MG63 (cell line): ENCODE data around the gene FSHB. TPM values are rescaled to one million over a fixed set of nuclear protein-coding genes. Genes with fewer than 3 reads are reported as not detected.
A peak's percentile ranks its signal among the peaks of the same experiment; 100 is the strongest.
"Not testable (repeated sequence)": the region's sequence is repeated elsewhere in the genome, so short reads cannot be mapped to it uniquely, and the experiment has no call there.

Experiments used
- DNase-seq: peaks from one replicate; pipeline ENCODE4 v3.0.0-alpha.2; 2020
- H3K27me3 ChIP-seq: fragments of 250-450 bp; sonication (Bioruptor Pico); 2 replicates; pipeline ENCODE4 v1.5.1; 2020; ENCODE audit warnings: mild to moderate bottlenecking, moderate library complexity
- H3K36me3 ChIP-seq: fragments of 250-450 bp; sonication (Bioruptor Pico); 2 replicates; pipeline ENCODE4 v1.5.1; 2020; ENCODE audit warnings: mild to moderate bottlenecking, moderate library complexity
- H3K4me3 ChIP-seq: fragments of 250-450 bp; sonication (Bioruptor Pico); 2 replicates; pipeline ENCODE4 v1.5.1; 2020; ENCODE audit warnings: mild to moderate bottlenecking, moderate library complexity
- H3K9me3 ChIP-seq: fragments of 250-450 bp; sonication (Bioruptor Pico); 2 replicates; pipeline ENCODE4 v1.5.1; 2020; ENCODE audit warnings: mild to moderate bottlenecking, moderate library complexity
- total RNA-seq: library from RNA; depleted of rRNA; stranded (reverse); fragments of >200 nt; shearing (Covaris generic); gene quantifications from 2 replicates; pipeline ENCODE4 v1.2.3, GENCODE V29; 2014; ENCODE audit warnings: low replicate concordance; rRNA removed

The FSHB gene
- not detected in 2 replicates for total RNA-seq

- H3K36me3 ChIP-seq, result no peaks in the 10 kb centered on the region
- no peaks in the 10 kb centered on the region for H3K27me3 ChIP-seq
- no peak within 1 kb of the TSS for H3K4me3 ChIP-seq
- DNase-seq, result no peak
- H3K9me3 ChIP-seq, result no peaks in the 10 kb centered on the region
These were observed at the start of gene FSHB for GRCh38 chr11:30230714-30231113. TSS of gene FSHB (plus strand) at chr11:30231014. CDS start at chr11:30231903, 889 bp downstream.

- no peaks in the 10 kb centered on the region for H3K9me3 ChIP-seq
- DNase-seq, result no peak
- H3K4me3 ChIP-seq, result no peak overlapping the region
- H3K36me3 ChIP-seq, result no peaks in the 10 kb centered on the region
- no peaks in the 10 kb centered on the region for H3K27me3 ChIP-seq
These were observed 44.1 kb upstream of the FSHB start for GRCh38 chr11:30186748-30187147.

- Histone ChIP-seq H3K4me3 (no peak overlapping the region), H3K36me3 (no peaks in the 10 kb centered on the region), H3K27me3 (no peaks in the 10 kb centered on the region), H3K9me3 (no peaks in the 10 kb centered on the region)
- DNase-seq, result no peak
These were observed 38.2 kb upstream of the FSHB start for GRCh38 chr11:30192620-30193019.

- DNase-seq, result peak; percentile 15
- Histone ChIP-seq H3K9me3 (no peaks in the 10 kb centered on the region), H3K27me3 (no peaks in the 10 kb centered on the region), H3K4me3 (no peak overlapping the region), H3K36me3 (no peaks in the 10 kb centered on the region)
These were observed 34.2 kb upstream of the FSHB start for GRCh38 chr11:30196400-30197206.

GRCh38 chr11:30197869-30198268 is 32.9 kb upstream of the FSHB start:
- Histone ChIP-seq H3K4me3 (no peak overlapping the region), H3K27me3 (no peaks in the 10 kb centered on the region), H3K36me3 (no peaks in the 10 kb centered on the region), H3K9me3 (no peaks in the 10 kb centered on the region)
- DNase-seq, result no peak

GRCh38 chr11:30202989-30203388 is 27.8 kb upstream of the FSHB start:
- DNase-seq, H3K36me3 ChIP-seq, H3K4me3 ChIP-seq, H3K27me3 ChIP-seq, H3K9me3 ChIP-seq: not testable (repeated sequence)

- H3K36me3 ChIP-seq, result no peaks in the 10 kb centered on the region
- no peak for DNase-seq
- no peak overlapping the region for H3K4me3 ChIP-seq
- H3K9me3 ChIP-seq, result no peaks in the 10 kb centered on the region
- no peaks in the 10 kb centered on the region for H3K27me3 ChIP-seq
These were observed 27.0 kb upstream of the FSHB start for GRCh38 chr11:30203850-30204249.

- no peaks in the 10 kb centered on the region for H3K36me3 ChIP-seq
- no peaks in the 10 kb centered on the region for H3K27me3 ChIP-seq
These were observed 24.4 kb upstream of the FSHB start for GRCh38 chr11:30206249-30206996.

GRCh38 chr11:30210357-30210756 is 20.5 kb upstream of the FSHB start:
- Histone ChIP-seq H3K9me3 (no peaks in the 10 kb centered on the region), H3K36me3 (no peaks in the 10 kb centered on the region), H3K4me3 (no peak overlapping the region), H3K27me3 (no peaks in the 10 kb centered on the region)
- DNase-seq, result no peak

More at GRCh38 chr11:30206249-30206996, 24.4 kb upstream of the FSHB start:
- H3K9me3 ChIP-seq, result no peaks in the 10 kb centered on the region
- no peak for DNase-seq
- no peak overlapping the region for H3K4me3 ChIP-seq

- no peaks in the 10 kb centered on the region for H3K36me3 ChIP-seq
- H3K4me3 ChIP-seq, result no peak overlapping the region
- DNase-seq, result no peak
- H3K9me3 ChIP-seq, result no peaks in the 10 kb centered on the region
- no peaks in the 10 kb centered on the region for H3K27me3 ChIP-seq
These were observed 14.3 kb upstream of the FSHB start for GRCh38 chr11:30216534-30216933.

GRCh38 chr11:30218278-30218677 is 12.5 kb upstream of the FSHB start:
- no peaks in the 10 kb centered on the region for H3K27me3 ChIP-seq
- H3K36me3 ChIP-seq, result no peaks in the 10 kb centered on the region
- H3K9me3 ChIP-seq, result no peaks in the 10 kb centered on the region
- no peak overlapping the region for H3K4me3 ChIP-seq
- no peak for DNase-seq

- Histone ChIP-seq H3K9me3 (no peaks in the 10 kb centered on the region), H3K4me3 (no peak overlapping the region), H3K36me3 (no peaks in the 10 kb centered on the region), H3K27me3 (no peaks in the 10 kb centered on the region)
- no peak for DNase-seq
These were observed 5.2 kb upstream of the FSHB start for GRCh38 chr11:30225642-30226041.

- H3K27me3 ChIP-seq, result no peaks in the 10 kb centered on the region
- DNase-seq, result no peak
- H3K9me3 ChIP-seq, result no peaks in the 10 kb centered on the region
- no peak overlapping the region for H3K4me3 ChIP-seq
- H3K36me3 ChIP-seq, result no peaks in the 10 kb centered on the region
These were observed 2.4 kb upstream of the FSHB start for GRCh38 chr11:30228323-30228884.

- no peak for DNase-seq
- no peaks in the 10 kb centered on the region for H3K9me3 ChIP-seq
- no peaks in the 10 kb centered on the region for H3K36me3 ChIP-seq
- H3K4me3 ChIP-seq, result no peak overlapping the region
- H3K27me3 ChIP-seq, result no peaks in the 10 kb centered on the region
These were observed 8.2 kb downstream of the FSHB start for GRCh38 chr11:30239025-30239424.

- H3K9me3 ChIP-seq, result no peaks in the 10 kb centered on the region
- no peaks in the 10 kb centered on the region for H3K36me3 ChIP-seq
- no peak overlapping the region for H3K4me3 ChIP-seq
- no peak for DNase-seq
- H3K27me3 ChIP-seq, result no peaks in the 10 kb centered on the region
These were observed 13.5 kb downstream of the FSHB start for GRCh38 chr11:30244265-30244664.

- Histone ChIP-seq H3K4me3 (no peak overlapping the region), H3K36me3 (no peaks in the 10 kb centered on the region), H3K27me3 (no peaks in the 10 kb centered on the region), H3K9me3 (no peaks in the 10 kb centered on the region)
- no peak for DNase-seq
These were observed 14.8 kb downstream of the FSHB start for GRCh38 chr11:30245621-30246020.
